Activated CD4-positive, alpha-beta memory T cell treated with anti-CD3 and anti-CD28 coated beads, Interleukin-2, amount 10 ng/mL, durations not matched to agents 7 days and 5 days (primary cell): ENCODE measurements around the gene CEP20. TPM values are rescaled to one million over a fixed set of nuclear protein-coding genes. Genes with fewer than 3 reads are reported as not detected.

Experiments
- CTCF ChIA-PET: fragments of 350-600 bp; sonication (Branson Sonifier 250); formaldehyde crosslinking; loops from one replicate; lab custom pipeline; 2021; ENCODE audit warnings: antibody characterized with exemption, inconsistent platforms; lab: Charles Lee
- POLR2A ChIA-PET: fragments of 350-600 bp; sonication (Branson Sonifier 250); formaldehyde crosslinking; loops from one replicate; lab custom pipeline; 2021; ENCODE audit warnings: antibody characterized with exemption; lab: Charles Lee
- DNase-seq: peaks from one replicate; pipeline ENCODE4 v3.0.0-alpha.2; 2020
- H3K27ac Mint-ChIP-seq: one replicate; pipeline ENCODE4 v1.8.0; 2021; ENCODE audit warnings: mild to moderate bottlenecking, mixed read lengths
- H3K27me3 Mint-ChIP-seq: one replicate; pipeline ENCODE4 v1.8.0; 2021; ENCODE audit warnings: mixed read lengths
- H3K36me3 Mint-ChIP-seq: one replicate; pipeline ENCODE4 v1.8.0; 2021; ENCODE audit warnings: low read depth, mixed read lengths
- H3K4me1 Mint-ChIP-seq: one replicate; pipeline ENCODE4 v1.8.0; 2021; ENCODE audit warnings: mixed read lengths
- H3K4me3 Mint-ChIP-seq: one replicate; pipeline ENCODE4 v1.8.0; 2021; ENCODE audit warnings: mild to moderate bottlenecking, mixed read lengths
- H3K9me3 Mint-ChIP-seq: one replicate; pipeline ENCODE4 v1.8.0; 2021; ENCODE audit warnings: mixed read lengths
- total RNA-seq, 2 experiments: library from RNA; stranded (reverse); gene quantifications; one replicate each; pipeline ENCODE4 v1.2.3, GENCODE V29; 2021

CEP20 gene
- total RNA-seq, 2 experiments from 2014 or later = 49.7 to 56.1 TPM

GRCh38 chr16:15816228-15816627 is 72.2 kb downstream of the CEP20 start:
- Mint-ChIP-seq H3K36me3 (no peaks in the 10 kb centered on the region), H3K9me3 (peaks cover 13% of the 10 kb centered on the region), H3K4me3 (no peak overlapping the region), H3K4me1 (no peaks in the 10 kb centered on the region), H3K27ac (no peak overlapping the region), H3K27me3 (peaks cover 19% of the 10 kb centered on the region)
- CTCF ChIA-PET = no interaction called here
- no peak for DNase-seq
- POLR2A ChIA-PET = no interaction called here

Other genes starting within 250 kb of the CEP20 start
- gene MARF1, start 245.4 kb downstream of the CEP20 start, total RNA-seq = 10 to 100 TPM; 85.4 to 85.5 TPM
- gene NDE1, start 238.4 kb downstream of the CEP20 start, total RNA-seq = 100 to 1,000 TPM; 115 to 133 TPM
- gene MYH11, start 31.6 kb downstream of the CEP20 start, total RNA-seq = under 1 TPM; 0.08 to 0.10 TPM
- gene ABCC1, start 61.0 kb upstream of the CEP20 start, total RNA-seq = 10 to 100 TPM; 41.4 to 44.2 TPM